IMR-90 (cell line): ENCODE measurements around the gene SMIM26. TPM values are rescaled to one million over a fixed set of nuclear protein-coding genes. Genes with fewer than 3 reads are reported as not detected.

Experiments used
- ATAC-seq: fragments of 200-7000 bp; cut with Tn5 transposase; 2 replicates; pipeline ENCODE4 v1.9.1; 2020; ENCODE audit warnings: low read depth, mild to moderate bottlenecking, moderate library complexity
- BruUV-seq: library from RNA; stranded (reverse); fragments of 400-500 nt; replicated peaks from 2 replicates; lab custom pipeline; 2021; lab: Mats Ljungman, UMichigan
- CTCF ChIA-PET: fragments of 300-600 bp; formaldehyde crosslinking; extraction: SDS; loops from one replicate; lab custom pipeline; 2021; ENCODE audit warnings: antibody characterized with exemption; lab: Yijun Ruan, JAX
- POLR2A ChIA-PET: fragments of 300-600 bp; sonication (Branson Sonifier 250); formaldehyde crosslinking; loops from one replicate; lab custom pipeline; 2022; ENCODE audit warnings: antibody characterized with exemption; ENCODE audit not compliant: unreplicated experiment; lab: Charles Lee
- DNase-seq: peaks from one replicate; pipeline ENCODE4 v3.0.0; 2013
- H2AFZ ChIP-seq: replicated peaks from 2 replicates; pipeline ENCODE3; 2013; ENCODE audit warnings: low read length, mild to moderate bottlenecking; ENCODE audit not compliant: poor library complexity
- H2AK5ac ChIP-seq: 2 replicates; pipeline ENCODE4 v1.6.1; 2013; ENCODE audit warnings: low read depth, low read length, inconsistent platforms
- H2AK9ac ChIP-seq: replicated peaks from 2 replicates; pipeline ENCODE3; 2013; ENCODE audit warnings: mild to moderate bottlenecking, low read depth, low read length, moderate library complexity; ENCODE audit not compliant: poor library complexity
- H2BK120ac ChIP-seq: 2 replicates; pipeline ENCODE4 v1.6.1; 2013; ENCODE audit warnings: low read depth, low read length, inconsistent platforms
- H2BK15ac ChIP-seq: 3 replicates; pipeline ENCODE4 v1.6.1; 2013; ENCODE audit warnings: low read depth, low read length, inconsistent platforms
- H2BK20ac ChIP-seq: 2 replicates; pipeline ENCODE4 v1.6.1; 2013; ENCODE audit warnings: low read depth, mild to moderate bottlenecking, inconsistent platforms, low read length, moderate library complexity
- H2BK5ac ChIP-seq: 2 replicates; pipeline ENCODE4 v1.6.1; 2013; ENCODE audit warnings: mild to moderate bottlenecking, low read depth, low read length, inconsistent platforms; ENCODE audit not compliant: poor library complexity, severe bottlenecking
- H3K14ac ChIP-seq: replicated peaks from 2 replicates; pipeline ENCODE4 v1.6.1; 2013; ENCODE audit warnings: low read depth, low read length, inconsistent platforms
- H3K18ac ChIP-seq: 2 replicates; pipeline ENCODE4 v1.6.1; 2013; ENCODE audit warnings: low read depth, low read length, control low read depth
- H3K23ac ChIP-seq: 2 replicates; pipeline ENCODE4 v1.6.1; 2013; ENCODE audit warnings: low read depth, low read length, inconsistent platforms
- H3K27ac ChIP-seq: 2 replicates; pipeline ENCODE4 v1.5.1; 2013; ENCODE audit warnings: mild to moderate bottlenecking, control low read depth, low read length; ENCODE audit not compliant: insufficient read depth
- H3K27me3 ChIP-seq: 2 replicates; pipeline ENCODE4 v1.6.1; 2013; ENCODE audit warnings: low read length; ENCODE audit not compliant: control insufficient read depth, insufficient read depth
- H3K36me3 ChIP-seq: 2 replicates; pipeline ENCODE4 v1.6.1; 2013; ENCODE audit warnings: low read length, mixed read lengths; ENCODE audit not compliant: control insufficient read depth, insufficient read depth
- H3K4ac ChIP-seq: 2 replicates; pipeline ENCODE4 v1.6.1; 2013; ENCODE audit warnings: low read depth, low read length, inconsistent platforms
- H3K4me1 ChIP-seq: 2 replicates; pipeline ENCODE4 v1.6.1; 2013; ENCODE audit warnings: low read length, mixed read lengths; ENCODE audit not compliant: control insufficient read depth, insufficient read depth
- H3K4me2 ChIP-seq: 2 replicates; pipeline ENCODE4 v1.6.1; 2013; ENCODE audit warnings: low read depth, mild to moderate bottlenecking, control low read depth, low read length, moderate library complexity
- H3K4me3 ChIP-seq: 2 replicates; pipeline ENCODE4 v1.5.1; 2013; ENCODE audit warnings: low read depth, mild to moderate bottlenecking, control low read depth, low read length, moderate library complexity; ENCODE audit not compliant: insufficient read depth
- H3K56ac ChIP-seq: 2 replicates; pipeline ENCODE4 v1.6.1; 2013; ENCODE audit warnings: low read length, inconsistent platforms; ENCODE audit not compliant: insufficient read depth; ENCODE audit errors: extremely low read depth
- H3K79me1 ChIP-seq, 2 experiments: 2 replicates each; pipeline ENCODE4 v1.6.1; 2013; ENCODE audit warnings: low read length in 2 of 2, inconsistent platforms in 1 of 2, low read depth in 1 of 2
- H3K9ac ChIP-seq: 2 replicates; pipeline ENCODE4 v1.6.1; 2013; ENCODE audit warnings: low read depth, low read length, control low read depth
- H3K9me1 ChIP-seq: 2 replicates; pipeline ENCODE4 v1.6.1; 2013; ENCODE audit warnings: low read length, inconsistent platforms; ENCODE audit not compliant: insufficient read depth
- H3K9me3 ChIP-seq: 2 replicates; pipeline ENCODE4 v1.6.1; 2013; ENCODE audit warnings: low read length; ENCODE audit not compliant: control insufficient read depth, insufficient read depth
- H4K20me1 ChIP-seq: 2 replicates; pipeline ENCODE4 v1.6.1; 2013; ENCODE audit warnings: low read length, inconsistent platforms; ENCODE audit not compliant: insufficient read depth
- H4K5ac ChIP-seq: 2 replicates; pipeline ENCODE4 v1.6.1; 2013; ENCODE audit warnings: mild to moderate bottlenecking, low read depth, low read length, control low read depth
- H4K8ac ChIP-seq, 2 experiments: 2 replicates each; pipeline ENCODE4 v1.6.1; 2013; ENCODE audit warnings: low read depth in 2 of 2, low read length in 2 of 2, control low read depth in 1 of 2, inconsistent platforms in 1 of 2
- H4K91ac ChIP-seq: 2 replicates; pipeline ENCODE4 v1.6.1; 2013; ENCODE audit warnings: low read depth, low read length, inconsistent platforms; ENCODE audit not compliant: insufficient read depth
- CEBPB ChIP-seq: IDR thresholded peaks from 2 replicates; pipeline ENCODE4 v1.6.1; 2012; ENCODE audit warnings: low read depth, low read length, improper control_type of control experiment
- MAFK ChIP-seq: IDR thresholded peaks from 2 replicates; pipeline ENCODE4 v1.6.1; 2012; ENCODE audit warnings: low read depth, low read length, improper control_type of control experiment
- MAZ ChIP-seq: IDR thresholded peaks from 2 replicates; pipeline ENCODE4 v1.6.1; 2012; ENCODE audit warnings: low read depth, mild to moderate bottlenecking, low read length, improper control_type of control experiment, moderate library complexity, borderline replicate concordance
- MXI1 ChIP-seq: IDR thresholded peaks from 2 replicates; pipeline ENCODE4 v1.6.1; 2012; ENCODE audit warnings: low read depth, mild to moderate bottlenecking, low read length, moderate library complexity, borderline replicate concordance
- NFE2L2 ChIP-seq: fragments of 150-350 bp; IDR thresholded peaks from 2 replicates; pipeline ENCODE4 v1.6.1; 2016; ENCODE audit warnings: low read depth, mild to moderate bottlenecking, low read length
- POLR2A ChIP-seq: IDR thresholded peaks from 2 replicates; pipeline ENCODE4 v1.6.1; 2012; ENCODE audit warnings: mild to moderate bottlenecking, low read depth, low read length
- RAD21 ChIP-seq: IDR thresholded peaks from 2 replicates; pipeline ENCODE4 v1.6.1; 2012; ENCODE audit warnings: low read length, improper control_type of control experiment
- WGBS, 2 experiments: methylation state at CpG; one replicate each; pipeline versions ENCODE4 v1.1.5 to v1.1.7; 2013; ENCODE audit warnings: missing lambda C conversion rate in 2 of 2; ENCODE audit not compliant: insufficient read length in 1 of 2; ENCODE audit errors: extremely low coverage in 2 of 2; 5-methylcytosine and 5-hydroxymethylcytosine counted together
- dilution Hi-C: fragments of 300-500 bp; cut with HindIII; formaldehyde crosslinking; loops from one replicate; pipeline ENCODE4 v1.14.3; 2018; ENCODE audit warnings: low sequenced_read_pairs; ENCODE audit not compliant: unreplicated experiment
- in situ Hi-C: fragments of 300-500 bp; cut with MboI; formaldehyde crosslinking; loops from 3 replicates; pipeline ENCODE4 v1.14.3; 2019; ENCODE audit warnings: low sequenced_read_pairs, inconsistent platforms, mixed read lengths
- intact Hi-C: fragments of 100-400 bp; cut with micrococcal nuclease; formaldehyde crosslinking; loops from 2 replicates; pipeline ENCODE4 v1.10.0; 2022
- polyA plus RNA-seq, 3 experiments: library from polyadenylated mRNA; depleted of rRNA; stranded (reverse); fragments of >200 nt; gene quantifications; 2 replicates each; pipeline ENCODE4 v1.2.3, GENCODE V29; 2012; ENCODE audit warnings: low replicate concordance in 1 of 3
- total RNA-seq: library from RNA; depleted of rRNA; stranded (reverse); fragments of >200 nt; gene quantifications from 2 replicates; pipeline ENCODE4 v1.2.3, GENCODE V29; 2012
- TF ChIP-seq, protein P1 (sequence below): fragments of 150-350 bp; IDR thresholded peaks from 2 replicates; pipeline ENCODE4 v1.6.1; 2016; ENCODE audit warnings: low read depth, mild to moderate bottlenecking, low read length, moderate library complexity, borderline replicate concordance
- TF ChIP-seq, protein P2 (sequence below): conservative IDR thresholded peaks from 2 replicates; pipeline ENCODE4 v1.5.1; 2012; ENCODE audit warnings: mild to moderate bottlenecking, low read depth, low read length, improper control_type of control experiment

SMIM26 gene
- total and polyA plus RNA-seq, 2 of the 4 experiments (the other 2 are of a cell fraction) = 42.8 to 45.7 TPM

DNA sequence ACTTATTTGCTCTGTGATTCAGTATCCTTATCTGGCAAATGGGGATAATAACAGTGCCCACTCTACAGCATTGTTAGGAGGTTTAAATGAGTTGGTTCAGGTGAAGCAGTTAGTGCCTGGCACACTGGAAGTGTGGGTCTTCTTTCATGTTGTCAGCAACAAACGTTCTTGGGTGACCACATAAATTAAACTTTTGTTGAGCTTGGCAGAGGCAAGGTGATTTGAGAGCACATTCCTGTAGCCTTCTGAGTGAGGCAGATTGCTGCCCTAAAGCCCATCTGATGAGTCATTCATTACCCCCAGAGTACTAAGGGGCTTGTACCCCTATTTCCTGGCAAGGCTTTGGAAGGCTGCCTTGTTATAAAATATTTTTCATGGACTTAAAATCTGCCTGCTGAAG is 33.7 kb upstream of the SMIM26 start:
- H3K9me3 ChIP-seq = no peaks in the 10 kb centered on the region
- H3K4ac ChIP-seq = no peak overlapping the region
- no peak overlapping the region for H2AK5ac ChIP-seq
- ChIA-PET POLR2A (no interaction called here), CTCF (no interaction called here)
- no peak overlapping the region for H3K14ac ChIP-seq
- no peaks in the 10 kb centered on the region for H4K20me1 ChIP-seq
- H3K9me1 ChIP-seq = 0 out of 2 replicates have a peak, but pooled peaks cover 5% of the 10 kb centered on the region
- no peak overlapping the region for H3K4me3 ChIP-seq
- ATAC-seq (no peak), DNase-seq (no peak)
- in situ Hi-C loops = loop anchor here (25.0 kb wide), 2 partner anchors 104 to 1504 kb away; no protein-coding TSS in a partner anchor
- no peaks in the 10 kb centered on the region for H3K4me1 ChIP-seq
- no peaks in the 10 kb centered on the region for H3K27me3 ChIP-seq
- intact Hi-C loops = loop anchor here (10.0 kb wide), 1 partner anchor 59 kb away; no protein-coding TSS in a partner anchor
- TF ChIP-seq MAFK (no peak), CEBPB (no peak), NFE2L2 (no peak), MAZ (no peak), MXI1 (no peak), RAD21 (no peak), POLR2A (no peak)
- TF ChIP-seq, protein P1, sequence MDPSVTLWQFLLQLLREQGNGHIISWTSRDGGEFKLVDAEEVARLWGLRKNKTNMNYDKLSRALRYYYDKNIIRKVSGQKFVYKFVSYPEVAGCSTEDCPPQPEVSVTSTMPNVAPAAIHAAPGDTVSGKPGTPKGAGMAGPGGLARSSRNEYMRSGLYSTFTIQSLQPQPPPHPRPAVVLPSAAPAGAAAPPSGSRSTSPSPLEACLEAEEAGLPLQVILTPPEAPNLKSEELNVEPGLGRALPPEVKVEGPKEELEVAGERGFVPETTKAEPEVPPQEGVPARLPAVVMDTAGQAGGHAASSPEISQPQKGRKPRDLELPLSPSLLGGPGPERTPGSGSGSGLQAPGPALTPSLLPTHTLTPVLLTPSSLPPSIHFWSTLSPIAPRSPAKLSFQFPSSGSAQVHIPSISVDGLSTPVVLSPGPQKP = no peak
- TF ChIP-seq, protein P2, sequence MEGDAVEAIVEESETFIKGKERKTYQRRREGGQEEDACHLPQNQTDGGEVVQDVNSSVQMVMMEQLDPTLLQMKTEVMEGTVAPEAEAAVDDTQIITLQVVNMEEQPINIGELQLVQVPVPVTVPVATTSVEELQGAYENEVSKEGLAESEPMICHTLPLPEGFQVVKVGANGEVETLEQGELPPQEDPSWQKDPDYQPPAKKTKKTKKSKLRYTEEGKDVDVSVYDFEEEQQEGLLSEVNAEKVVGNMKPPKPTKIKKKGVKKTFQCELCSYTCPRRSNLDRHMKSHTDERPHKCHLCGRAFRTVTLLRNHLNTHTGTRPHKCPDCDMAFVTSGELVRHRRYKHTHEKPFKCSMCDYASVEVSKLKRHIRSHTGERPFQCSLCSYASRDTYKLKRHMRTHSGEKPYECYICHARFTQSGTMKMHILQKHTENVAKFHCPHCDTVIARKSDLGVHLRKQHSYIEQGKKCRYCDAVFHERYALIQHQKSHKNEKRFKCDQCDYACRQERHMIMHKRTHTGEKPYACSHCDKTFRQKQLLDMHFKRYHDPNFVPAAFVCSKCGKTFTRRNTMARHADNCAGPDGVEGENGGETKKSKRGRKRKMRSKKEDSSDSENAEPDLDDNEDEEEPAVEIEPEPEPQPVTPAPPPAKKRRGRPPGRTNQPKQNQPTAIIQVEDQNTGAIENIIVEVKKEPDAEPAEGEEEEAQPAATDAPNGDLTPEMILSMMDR = no peak
- no peak overlapping the region for H3K27ac ChIP-seq
- no peak overlapping the region for H4K8ac ChIP-seq
- no TSS peak for BruUV-seq
- no peak overlapping the region for H2BK15ac ChIP-seq
- H2BK120ac ChIP-seq = no peak overlapping the region
- no peak overlapping the region for H3K4me2 ChIP-seq
- H4K5ac ChIP-seq = no peak overlapping the region
- no peak overlapping the region for H3K9ac ChIP-seq
- no peak overlapping the region for H3K18ac ChIP-seq
- H2AFZ ChIP-seq = no peak overlapping the region
- no peak overlapping the region for H3K56ac ChIP-seq
- H2BK20ac ChIP-seq = no peak overlapping the region
- peaks cover 40% of the 10 kb centered on the region for H3K36me3 ChIP-seq
- dilution Hi-C loops = no loop called here
- no peak overlapping the region for H2BK5ac ChIP-seq
- H4K91ac ChIP-seq = no peak overlapping the region
- H3K79me1 ChIP-seq = peaks cover 3 to 4% of the 10 kb centered on the region in 2 experiments; a peak in 2 of 4 replicates
- no CpG with 5 or more reads among the region's 1 CpG for WGBS, 2 experiments
- H3K23ac ChIP-seq = no peak overlapping the region
- H2AK9ac ChIP-seq = peak overlapping the region; percentile 70
